ENCODE measurements around the gene ISG20.
"Not testable (repeated sequence)": the region's sequence is repeated elsewhere in the genome, so short reads cannot be mapped to it uniquely, and the experiment has no call there.

ISG20 gene

GRCh38 chr15:88619796-88620195, 19.0 kb upstream of the ISG20 start:
- DNase-seq, result no peak

GRCh38 chr15:88620995-88621772, 17.6 kb upstream of the ISG20 start, which contains the start of gene AEN:
AEN (plus strand) TSS chr15:88621340; CDS start chr15:88626210, 4,870 bp downstream.
- DNase-seq, result peak; percentile 66

- DNase-seq, result no peak
Observed at GRCh38 chr15:88621789-88622604, 16.8 kb upstream of the ISG20 start.

GRCh38 chr15:88622605-88622975, 16.2 kb upstream of the ISG20 start:
- no peak for DNase-seq

- no peak for DNase-seq
Observed at GRCh38 chr15:88623061-88623460, 15.8 kb upstream of the ISG20 start.

- DNase-seq, result no peak
Observed at GRCh38 chr15:88623632-88624031, 15.2 kb upstream of the ISG20 start.

- no peak for DNase-seq
Observed at GRCh38 chr15:88624156-88624970, 14.5 kb upstream of the ISG20 start.

- DNase-seq, result no peak
Observed at GRCh38 chr15:88624971-88625490, 13.8 kb upstream of the ISG20 start.

- no peak for DNase-seq
Observed at GRCh38 chr15:88625943-88626741, 12.7 kb upstream of the ISG20 start.

GRCh38 chr15:88627463-88627862, 11.4 kb upstream of the ISG20 start:
- no peak for DNase-seq

GRCh38 chr15:88628018-88628654, 10.7 kb upstream of the ISG20 start:
- DNase-seq, result no peak

GRCh38 chr15:88629071-88629470, 9.7 kb upstream of the ISG20 start:
- DNase-seq, result no peak

GRCh38 chr15:88630141-88630721, 8.6 kb upstream of the ISG20 start:
- no peak for DNase-seq

- DNase-seq, result no peak
Observed at GRCh38 chr15:88630798-88631463, 7.9 kb upstream of the ISG20 start.

GRCh38 chr15:88631464-88632028, 7.3 kb upstream of the ISG20 start:
- DNase-seq, result no peak

GRCh38 chr15:88632797-88633196, 6.0 kb upstream of the ISG20 start:
- DNase-seq, result not testable (repeated sequence)

- DNase-seq, result no peak
Observed at GRCh38 chr15:88634449-88634848, 4.4 kb upstream of the ISG20 start.

- DNase-seq, result no peak
Observed at GRCh38 chr15:88635318-88635717, 3.5 kb upstream of the ISG20 start.

GRCh38 chr15:88636050-88636449, 2.8 kb upstream of the ISG20 start:
- no peak for DNase-seq

- no peak for DNase-seq
Observed at GRCh38 chr15:88636654-88637053, 2.2 kb upstream of the ISG20 start.
